ENCODE data around the gene RPL12.

- TF ChIP-seq, protein P1, sequence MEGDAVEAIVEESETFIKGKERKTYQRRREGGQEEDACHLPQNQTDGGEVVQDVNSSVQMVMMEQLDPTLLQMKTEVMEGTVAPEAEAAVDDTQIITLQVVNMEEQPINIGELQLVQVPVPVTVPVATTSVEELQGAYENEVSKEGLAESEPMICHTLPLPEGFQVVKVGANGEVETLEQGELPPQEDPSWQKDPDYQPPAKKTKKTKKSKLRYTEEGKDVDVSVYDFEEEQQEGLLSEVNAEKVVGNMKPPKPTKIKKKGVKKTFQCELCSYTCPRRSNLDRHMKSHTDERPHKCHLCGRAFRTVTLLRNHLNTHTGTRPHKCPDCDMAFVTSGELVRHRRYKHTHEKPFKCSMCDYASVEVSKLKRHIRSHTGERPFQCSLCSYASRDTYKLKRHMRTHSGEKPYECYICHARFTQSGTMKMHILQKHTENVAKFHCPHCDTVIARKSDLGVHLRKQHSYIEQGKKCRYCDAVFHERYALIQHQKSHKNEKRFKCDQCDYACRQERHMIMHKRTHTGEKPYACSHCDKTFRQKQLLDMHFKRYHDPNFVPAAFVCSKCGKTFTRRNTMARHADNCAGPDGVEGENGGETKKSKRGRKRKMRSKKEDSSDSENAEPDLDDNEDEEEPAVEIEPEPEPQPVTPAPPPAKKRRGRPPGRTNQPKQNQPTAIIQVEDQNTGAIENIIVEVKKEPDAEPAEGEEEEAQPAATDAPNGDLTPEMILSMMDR (conservative IDR thresholded peaks at IDR 0.05): no peak
- TF ChIP-seq EZH2 (IDR thresholded peaks at IDR 0.05; ENCODE audit: low read depth): no peak
Measured at GRCh38 chr9:127490535-127491230, 39.5 kb upstream of the RPL12 start.
